ENCODE results near the gene HBM.
"Not testable (repeated sequence)": the region's sequence is repeated elsewhere in the genome, so short reads cannot be mapped to it uniquely, and the experiment has no call there.

The HBM gene

DNA sequence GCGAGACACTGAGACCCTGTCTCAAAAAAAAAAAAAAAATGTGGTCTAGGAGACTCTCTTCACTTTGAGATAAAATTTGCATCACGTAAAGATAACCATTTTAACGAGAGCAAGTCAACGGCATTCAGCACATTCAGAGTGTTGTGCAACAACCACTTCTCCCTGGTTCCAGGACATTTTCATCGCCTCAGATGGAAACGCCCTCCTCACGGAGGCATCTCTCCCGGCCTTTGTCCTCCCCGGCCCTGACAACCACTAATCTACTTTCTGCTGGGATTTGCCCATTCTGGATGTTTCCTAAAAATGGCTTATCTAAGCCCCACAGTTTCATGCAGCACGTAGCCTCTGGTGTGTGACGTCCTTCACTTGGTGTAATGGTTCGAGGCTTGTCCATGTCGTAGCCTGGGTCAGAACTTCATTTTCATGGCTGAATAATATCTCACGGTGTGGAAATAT lies 21.0 kb upstream of the HBM start:
- DNase-seq (ENCODE audit: insufficient read length, low spot score) (no peak), FAIRE-seq (no peak)

DNA sequence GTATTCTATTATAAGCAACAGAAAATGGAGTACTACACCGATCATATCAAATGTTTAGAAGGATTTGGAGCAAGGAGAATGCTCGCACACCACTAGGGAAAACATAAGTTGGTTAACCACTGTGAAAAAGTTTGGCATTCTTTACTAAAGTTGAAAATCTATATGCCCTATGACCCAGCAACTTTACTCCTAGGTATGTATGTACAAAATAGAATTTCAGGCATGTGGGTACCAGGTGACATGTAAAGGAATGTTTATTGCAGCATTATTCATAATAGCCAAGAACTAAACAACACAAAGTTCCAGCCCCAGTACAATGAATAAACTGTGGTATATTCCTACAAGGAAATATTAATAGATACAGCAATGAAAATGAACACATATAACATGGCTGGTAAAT lies 19.1 kb upstream of the HBM start:
- FAIRE-seq = no peak

DNA sequence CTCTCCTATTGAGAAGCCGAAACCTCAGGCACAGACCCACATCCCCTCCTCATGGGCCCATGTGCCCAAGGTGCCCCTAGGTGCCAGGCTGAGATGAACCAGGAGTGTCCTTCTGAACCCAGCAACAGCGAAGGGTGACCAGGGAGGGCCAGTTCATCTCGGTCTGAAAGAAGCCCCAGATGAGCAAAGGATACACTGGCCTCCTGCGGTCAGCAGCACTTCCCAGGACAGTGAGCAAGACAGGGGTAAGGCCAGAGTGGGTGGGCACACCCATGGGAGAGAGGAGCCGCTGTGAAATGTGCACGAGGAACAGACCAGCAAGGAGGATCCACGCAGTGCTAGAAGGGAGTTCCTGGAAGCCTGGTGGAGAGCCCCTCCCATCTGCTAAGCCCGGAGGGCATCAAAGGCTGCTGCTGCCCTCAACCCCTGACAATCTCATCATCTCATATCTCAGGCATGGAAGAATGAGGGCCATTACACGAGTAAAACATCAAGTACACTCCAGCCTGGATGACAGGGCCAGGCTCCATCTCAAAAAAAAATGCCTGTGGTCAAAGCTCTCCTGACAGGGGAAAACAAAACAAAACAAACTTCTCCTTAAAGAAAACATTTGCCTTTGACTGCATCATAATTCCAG lies 16.6 kb upstream of the HBM start:
- FAIRE-seq (peak; percentile 4), DNase-seq (ENCODE audit: insufficient read length, low spot score) (peak; percentile 60)

More for the DNA sequence above, 19.1 kb upstream of the HBM start:
- no peak for DNase-seq (ENCODE audit: insufficient read length, low spot score)

DNA sequence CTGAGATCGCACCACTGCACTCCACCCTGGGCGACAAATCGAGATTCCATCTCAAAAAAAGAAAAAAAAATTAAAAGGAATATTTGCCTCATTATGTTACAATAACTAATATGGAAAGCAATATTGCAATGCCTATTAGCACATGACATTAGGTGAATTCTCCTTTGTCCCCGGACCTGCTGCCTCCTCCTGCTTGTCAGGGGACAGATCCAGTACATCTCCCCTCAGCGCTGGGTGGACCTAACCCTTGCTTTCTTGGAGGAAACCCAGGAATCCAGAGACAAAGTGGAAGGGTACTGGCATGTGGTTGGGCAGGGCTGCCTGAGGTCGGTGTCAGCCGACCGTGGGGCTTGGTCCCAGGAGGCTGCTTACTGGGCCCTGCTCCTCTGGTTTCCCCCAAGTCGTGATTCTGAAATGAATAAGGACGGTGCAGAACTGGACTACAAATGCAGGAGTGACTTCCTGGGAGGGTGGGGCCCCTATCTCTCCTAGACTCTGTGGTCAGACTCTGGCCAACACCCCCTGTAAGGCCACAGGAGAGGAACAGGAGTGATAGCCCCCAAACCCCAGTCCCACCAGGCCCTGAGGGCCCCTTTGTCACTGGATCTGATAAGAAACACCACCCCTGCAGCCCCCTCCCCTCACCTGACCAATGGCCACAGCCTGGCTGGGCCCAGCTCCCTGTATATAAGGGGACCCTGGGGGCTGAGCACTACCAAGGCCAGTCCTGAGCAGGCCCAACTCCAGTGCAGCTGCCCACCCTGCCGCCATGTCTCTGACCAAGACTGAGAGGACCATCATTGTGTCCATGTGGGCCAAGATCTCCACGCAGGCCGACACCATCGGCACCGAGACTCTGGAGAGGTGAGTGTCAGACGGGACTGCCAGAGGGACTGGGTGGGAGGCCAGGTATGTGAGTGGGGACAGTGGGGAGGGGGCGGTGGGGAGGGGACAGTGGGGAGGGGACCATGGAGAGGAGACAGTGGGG lies 13.3 kb upstream of the HBM start, which contains the start of gene HBZ:
Gene HBZ, plus strand, starts transcription at position 504 of the 988 bp plus-strand sequence. Its CDS starts 266 bp downstream, at position 770.
- FAIRE-seq (peak; percentile 62), DNase-seq (ENCODE audit: insufficient read length, low spot score) (no peak)

DNA sequence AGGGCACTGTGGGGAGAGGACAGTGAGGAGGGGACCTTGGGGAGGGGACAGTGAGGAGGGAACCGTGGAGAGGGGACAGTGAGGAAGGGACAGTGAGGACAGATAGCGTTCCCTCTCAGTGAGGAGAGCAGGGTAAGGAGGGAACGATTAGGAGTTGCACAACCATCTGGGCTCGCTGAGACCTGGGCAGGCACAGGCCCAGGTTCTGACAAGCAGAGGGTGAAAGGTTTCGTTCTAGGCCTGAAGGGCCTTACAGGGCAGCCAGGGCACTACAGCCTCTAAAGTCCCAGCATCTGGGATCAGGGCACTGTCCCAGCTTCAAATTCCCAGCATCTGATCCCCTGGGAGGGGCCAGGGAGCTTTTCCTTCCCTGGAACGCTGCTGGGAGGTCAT lies 12.7 kb upstream of the HBM start:
- DNase-seq (ENCODE audit: insufficient read length, low spot score); FAIRE-seq: not testable (repeated sequence)

DNA sequence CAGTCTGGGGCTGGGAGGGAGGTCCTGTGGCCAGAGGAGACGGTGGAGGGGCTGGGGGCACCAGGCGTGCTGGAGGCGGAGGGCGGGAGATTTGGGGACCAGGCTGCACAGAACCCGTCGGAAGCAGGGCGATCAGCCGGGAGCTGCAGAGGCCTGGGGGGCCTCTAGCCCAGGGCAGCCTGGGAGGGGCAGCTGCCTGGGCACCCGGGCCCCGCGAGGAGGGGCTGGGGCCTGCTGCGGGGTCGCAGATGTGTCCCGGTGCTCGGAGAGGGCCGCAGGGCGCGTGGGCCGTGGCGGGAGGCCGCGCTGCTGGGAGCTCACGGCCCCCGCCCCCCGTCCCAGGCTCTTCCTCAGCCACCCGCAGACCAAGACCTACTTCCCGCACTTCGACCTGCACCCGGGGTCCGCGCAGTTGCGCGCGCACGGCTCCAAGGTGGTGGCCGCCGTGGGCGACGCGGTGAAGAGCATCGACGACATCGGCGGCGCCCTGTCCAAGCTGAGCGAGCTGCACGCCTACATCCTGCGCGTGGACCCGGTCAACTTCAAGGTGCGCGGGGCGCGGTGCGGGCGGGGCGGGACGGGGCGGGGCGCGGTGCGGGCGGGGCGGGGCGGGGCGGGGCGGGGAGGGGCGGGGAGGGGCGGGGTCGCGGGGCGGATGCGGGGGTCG lies 12.1 kb upstream of the HBM start:
- FAIRE-seq = peak; percentile 60
- DNase-seq (ENCODE audit: insufficient read length, low spot score) = not testable (repeated sequence)

DNA sequence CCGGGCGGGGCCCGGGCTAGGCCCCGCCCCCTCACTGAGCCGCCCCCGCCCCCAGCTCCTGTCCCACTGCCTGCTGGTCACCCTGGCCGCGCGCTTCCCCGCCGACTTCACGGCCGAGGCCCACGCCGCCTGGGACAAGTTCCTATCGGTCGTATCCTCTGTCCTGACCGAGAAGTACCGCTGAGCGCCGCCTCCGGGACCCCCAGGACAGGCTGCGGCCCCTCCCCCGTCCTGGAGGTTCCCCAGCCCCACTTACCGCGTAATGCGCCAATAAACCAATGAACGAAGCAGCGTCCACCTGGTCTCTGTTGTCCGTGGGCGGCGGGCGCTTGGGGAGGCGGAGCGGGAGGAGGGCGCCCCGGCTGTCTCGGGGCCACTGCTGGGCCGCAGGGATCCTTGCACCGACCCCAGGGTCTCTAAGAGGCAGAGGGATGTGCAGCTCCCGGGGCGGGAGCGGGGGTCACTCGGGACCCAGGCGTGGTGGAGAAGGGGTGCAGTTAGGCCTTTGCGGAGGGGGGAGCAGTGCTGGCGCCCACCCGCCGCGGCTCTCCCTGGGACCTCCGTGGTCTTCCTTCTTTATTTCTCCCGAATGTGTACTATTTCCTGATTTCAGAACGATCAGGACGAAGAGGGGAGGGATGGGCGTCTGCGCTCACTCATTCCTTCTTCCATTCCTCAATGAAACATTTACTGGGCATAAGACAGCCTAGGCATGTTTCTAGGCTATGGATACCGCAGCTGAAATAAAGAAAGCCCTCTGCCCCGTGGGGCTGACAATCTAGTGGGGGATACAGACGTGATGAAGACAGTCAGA lies 11.4 kb upstream of the HBM start:
- DNase-seq (ENCODE audit: insufficient read length, low spot score) (peak; percentile 63), FAIRE-seq (peak; percentile 76)

DNA sequence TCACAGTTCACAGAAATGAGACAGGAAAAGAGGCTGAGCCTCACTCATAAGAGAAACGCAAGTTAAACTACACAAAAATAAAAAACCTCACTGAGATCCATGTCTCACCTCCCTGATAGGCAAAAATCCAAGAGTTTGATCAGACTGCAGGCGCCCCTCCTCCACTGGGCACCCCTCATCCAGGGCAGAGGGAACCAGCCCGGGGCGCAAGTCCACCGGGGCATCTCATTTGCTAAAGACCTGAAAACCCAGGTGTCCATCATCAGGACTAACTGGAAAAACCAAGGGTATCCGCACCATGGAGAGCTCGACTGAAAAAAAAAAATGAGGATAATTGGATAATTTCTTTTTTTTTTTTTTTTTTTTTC lies 10.8 kb upstream of the HBM start:
- no peak for FAIRE-seq

DNA sequence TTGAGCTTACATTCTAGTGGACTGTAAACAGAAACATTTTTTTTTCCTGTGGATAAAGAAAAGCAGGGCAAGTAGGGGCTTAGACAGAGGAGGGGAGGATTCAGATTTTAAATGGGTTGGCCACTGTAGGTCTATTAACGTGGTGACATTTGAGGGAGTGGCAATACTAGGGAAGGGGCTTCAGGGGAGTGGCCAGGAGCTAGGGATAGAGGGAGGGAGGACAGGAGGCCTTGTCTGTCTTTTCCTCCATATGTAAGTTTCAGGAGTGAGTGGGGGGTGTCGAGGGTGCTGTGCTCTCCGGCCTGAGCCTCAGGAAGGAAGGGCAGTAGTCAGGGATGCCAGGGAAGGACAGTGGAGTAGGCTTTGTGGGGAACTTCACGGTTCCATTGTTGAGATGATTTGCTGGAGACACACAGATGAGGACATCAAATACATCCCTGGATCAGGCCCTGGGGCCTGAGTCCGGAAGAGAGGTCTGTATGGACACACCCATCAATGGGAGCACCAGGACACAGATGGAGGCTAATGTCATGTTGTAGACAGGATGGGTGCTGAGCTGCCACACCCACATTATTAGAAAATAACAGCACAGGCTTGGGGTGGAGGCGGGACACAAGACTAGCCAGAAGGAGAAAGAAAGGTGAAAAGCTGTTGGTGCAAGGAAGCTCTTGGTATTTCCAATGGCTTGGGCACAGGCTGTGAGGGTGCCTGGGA lies 6.5 kb upstream of the HBM start:
- DNase-seq (ENCODE audit: insufficient read length, low spot score) = no peak
- peak; percentile 51 for FAIRE-seq

More for the DNA sequence above, 10.8 kb upstream of the HBM start:
- no peak for DNase-seq (ENCODE audit: insufficient read length, low spot score)

DNA sequence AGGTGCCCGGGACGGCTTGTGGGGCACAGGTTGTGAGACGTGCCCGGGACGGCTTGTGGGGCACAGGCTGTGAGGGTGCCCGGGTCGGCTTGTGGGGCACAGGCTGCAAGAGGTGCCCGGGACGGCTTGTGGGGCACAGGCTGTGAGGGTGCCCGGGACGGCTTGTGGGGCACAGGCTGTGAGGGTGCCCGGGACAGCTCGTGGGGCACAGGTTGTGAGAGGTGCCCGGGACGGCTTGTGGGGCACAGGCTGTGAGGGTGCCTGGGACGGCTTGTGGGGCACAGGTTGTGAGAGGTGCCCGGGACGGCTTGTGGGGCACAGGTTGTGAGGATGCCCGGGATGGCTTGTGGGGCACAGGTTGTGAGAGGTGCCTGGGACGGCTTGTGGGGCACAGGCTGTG lies 5.5 kb upstream of the HBM start:
- DNase-seq (ENCODE audit: insufficient read length, low spot score) = not testable (repeated sequence)
- peak; percentile 57 for FAIRE-seq

DNA sequence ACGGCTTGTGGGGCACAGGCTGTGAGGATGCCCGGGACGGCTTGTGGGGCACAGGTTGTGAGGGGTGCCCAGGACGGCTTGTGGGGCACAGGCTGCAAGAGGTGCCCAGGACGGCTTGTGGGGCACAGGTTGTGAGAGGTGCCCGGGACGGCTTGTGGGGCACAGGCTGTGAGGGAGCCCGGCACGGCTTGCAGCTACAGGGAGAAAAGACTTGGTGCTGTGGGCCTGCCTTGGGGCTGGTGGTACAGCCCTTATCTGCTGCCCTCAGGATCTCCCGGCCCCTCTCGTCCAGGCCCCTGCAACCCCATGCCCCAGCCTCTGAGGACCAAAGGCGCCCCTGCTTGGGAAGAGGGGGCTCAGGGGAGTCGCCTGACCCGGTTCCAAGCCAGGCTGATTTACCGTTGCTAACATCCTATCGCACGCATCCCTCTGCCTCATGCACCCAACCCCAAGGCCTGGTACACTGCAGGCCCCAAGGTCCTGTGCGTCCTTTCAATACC lies 5.0 kb upstream of the HBM start:
- FAIRE-seq = no peak
- DNase-seq (ENCODE audit: insufficient read length, low spot score) = no peak

DNA sequence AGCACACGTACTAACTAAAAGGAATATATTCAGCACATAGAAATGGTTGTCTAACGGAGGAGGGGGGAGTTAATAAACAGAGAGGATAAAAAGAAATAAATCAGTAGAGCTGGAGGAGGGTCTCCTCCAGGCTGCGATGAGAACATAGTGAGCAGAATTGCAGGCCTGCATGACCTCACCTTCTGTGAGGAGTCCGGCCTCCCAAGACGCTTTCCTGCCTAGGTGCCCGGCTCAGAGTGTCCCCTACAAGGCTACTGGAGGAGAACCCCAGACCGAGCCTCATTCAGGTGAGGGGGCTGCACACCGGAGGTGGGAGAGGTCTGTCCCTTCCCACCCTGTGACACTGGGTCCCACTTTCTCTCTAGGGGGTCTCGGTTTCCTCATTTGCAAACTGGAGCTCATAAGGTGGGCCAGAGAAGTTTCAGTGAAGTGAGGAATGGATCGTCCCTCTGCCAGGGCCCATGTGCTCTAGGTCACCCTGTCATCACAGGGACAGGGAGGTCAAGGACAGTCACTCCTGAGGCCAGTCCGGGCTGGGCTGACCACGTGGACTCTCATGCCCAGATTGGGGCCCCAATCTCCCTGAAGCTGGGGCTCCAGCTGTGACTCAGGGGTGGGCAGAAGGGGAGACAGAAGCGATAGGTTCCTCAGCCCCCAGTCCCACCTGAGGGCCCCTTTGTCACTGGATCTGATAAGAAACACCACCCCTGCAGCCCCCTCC lies 3.3 kb upstream of the HBM start:
- FAIRE-seq = no peak
- no peak for DNase-seq (ENCODE audit: insufficient read length, low spot score)

DNA sequence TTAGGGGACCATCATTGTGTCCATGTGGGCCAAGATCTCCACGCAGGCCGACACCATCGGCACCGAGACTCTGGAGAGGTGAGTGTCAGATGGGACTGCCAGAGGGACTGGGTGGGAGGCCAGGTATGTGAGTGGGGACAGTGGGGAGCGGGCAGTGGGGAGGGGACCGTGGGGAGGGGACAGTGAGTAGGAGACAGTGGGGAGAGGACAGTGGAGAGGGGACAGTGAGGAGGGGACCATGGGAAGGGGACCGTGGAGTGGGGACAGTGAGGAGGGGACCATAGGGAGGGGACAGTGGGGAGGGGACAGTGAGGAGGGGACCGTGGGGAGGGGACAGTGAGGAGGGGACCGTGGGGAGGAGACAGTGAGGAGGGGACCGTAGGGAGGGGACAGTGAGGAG lies 2.6 kb upstream of the HBM start:
- not testable (repeated sequence) for FAIRE-seq; DNase-seq (ENCODE audit: insufficient read length, low spot score)

DNA sequence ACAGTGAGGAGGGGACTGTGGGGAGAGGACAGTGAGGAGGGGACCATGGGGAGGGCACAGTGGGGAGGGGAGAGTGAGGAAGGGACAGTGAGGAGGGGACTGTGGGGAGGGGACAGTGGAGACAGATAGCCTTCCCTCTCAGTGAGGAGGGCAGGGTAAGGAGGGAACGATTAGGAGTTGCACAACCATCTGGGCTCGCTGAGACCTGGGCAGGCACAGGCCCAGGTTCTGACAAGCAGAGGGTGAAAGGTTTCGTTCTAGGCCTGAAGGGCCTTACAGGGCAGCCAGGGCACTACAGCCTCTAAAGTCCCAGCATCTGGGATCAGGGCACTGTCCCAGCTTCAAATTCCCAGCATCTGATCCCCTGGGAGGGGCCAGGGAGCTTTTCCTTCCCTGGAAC lies 2.1 kb upstream of the HBM start:
- DNase-seq (ENCODE audit: insufficient read length, low spot score); FAIRE-seq: not testable (repeated sequence)

DNA sequence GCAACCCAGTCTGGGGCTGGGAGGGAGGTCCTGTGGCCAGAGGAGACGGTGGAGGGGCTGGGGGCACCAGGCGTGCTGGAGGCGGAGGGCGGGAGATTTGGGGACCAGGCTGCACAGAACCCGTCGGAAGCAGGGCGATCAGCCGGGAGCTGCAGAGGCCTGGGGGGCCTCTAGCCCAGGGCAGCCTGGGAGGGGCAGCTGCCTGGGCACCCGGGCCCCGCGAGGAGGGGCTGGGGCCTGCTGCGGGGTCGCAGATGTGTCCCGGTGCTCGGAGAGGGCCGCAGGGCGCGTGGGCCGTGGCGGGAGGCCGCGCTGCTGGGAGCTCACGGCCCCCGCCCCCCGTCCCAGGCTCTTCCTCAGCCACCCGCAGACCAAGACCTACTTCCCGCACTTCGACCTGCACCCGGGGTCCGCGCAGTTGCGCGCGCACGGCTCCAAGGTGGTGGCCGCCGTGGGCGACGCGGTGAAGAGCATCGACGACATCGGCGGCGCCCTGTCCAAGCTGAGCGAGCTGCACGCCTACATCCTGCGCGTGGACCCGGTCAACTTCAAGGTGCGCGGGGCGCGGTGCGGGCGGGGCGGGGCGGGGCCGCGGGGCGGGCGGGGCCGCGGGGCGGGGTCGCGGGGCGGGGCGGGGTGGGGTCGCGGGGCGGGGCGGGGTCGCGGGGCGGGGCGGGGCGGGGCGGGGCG lies 1.5 kb upstream of the HBM start:
- not testable (repeated sequence) for DNase-seq (ENCODE audit: insufficient read length, low spot score)
- FAIRE-seq = peak; percentile 79

DNA sequence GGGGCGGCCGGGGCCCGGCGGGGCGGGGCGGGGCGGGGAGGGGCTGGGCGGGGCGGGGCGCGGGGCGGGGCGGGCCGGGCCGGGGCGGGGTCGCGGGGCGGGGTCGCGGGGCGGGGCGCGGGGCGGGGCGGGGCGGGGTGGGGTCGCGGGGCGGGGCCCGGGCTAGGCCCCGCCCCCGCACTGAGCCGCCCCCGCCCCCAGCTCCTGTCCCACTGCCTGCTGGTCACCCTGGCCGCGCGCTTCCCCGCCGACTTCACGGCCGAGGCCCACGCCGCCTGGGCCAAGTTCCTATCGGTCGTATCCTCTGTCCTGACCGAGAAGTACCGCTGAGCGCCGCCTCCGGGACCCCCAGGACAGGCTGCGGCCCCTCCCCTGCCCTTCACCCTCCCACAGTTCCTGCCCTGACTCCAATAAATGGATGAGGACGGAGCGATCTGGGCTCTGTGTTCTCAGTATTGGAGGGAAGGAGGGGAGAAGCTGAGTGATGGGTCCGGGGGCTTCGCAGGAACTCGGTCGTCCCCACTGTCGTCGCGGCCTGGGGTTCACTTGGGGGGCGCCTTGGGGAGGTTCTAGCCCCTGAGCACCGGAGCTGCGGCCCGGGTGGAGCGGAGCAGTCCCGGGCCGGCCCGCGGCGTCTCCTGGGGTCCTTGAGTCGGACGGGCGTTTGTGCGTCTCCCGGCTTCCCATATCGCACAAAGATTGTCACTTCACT lies 795 bp upstream of the HBM start:
- DNase-seq (ENCODE audit: insufficient read length, low spot score) (no peak), FAIRE-seq (no peak)

DNA sequence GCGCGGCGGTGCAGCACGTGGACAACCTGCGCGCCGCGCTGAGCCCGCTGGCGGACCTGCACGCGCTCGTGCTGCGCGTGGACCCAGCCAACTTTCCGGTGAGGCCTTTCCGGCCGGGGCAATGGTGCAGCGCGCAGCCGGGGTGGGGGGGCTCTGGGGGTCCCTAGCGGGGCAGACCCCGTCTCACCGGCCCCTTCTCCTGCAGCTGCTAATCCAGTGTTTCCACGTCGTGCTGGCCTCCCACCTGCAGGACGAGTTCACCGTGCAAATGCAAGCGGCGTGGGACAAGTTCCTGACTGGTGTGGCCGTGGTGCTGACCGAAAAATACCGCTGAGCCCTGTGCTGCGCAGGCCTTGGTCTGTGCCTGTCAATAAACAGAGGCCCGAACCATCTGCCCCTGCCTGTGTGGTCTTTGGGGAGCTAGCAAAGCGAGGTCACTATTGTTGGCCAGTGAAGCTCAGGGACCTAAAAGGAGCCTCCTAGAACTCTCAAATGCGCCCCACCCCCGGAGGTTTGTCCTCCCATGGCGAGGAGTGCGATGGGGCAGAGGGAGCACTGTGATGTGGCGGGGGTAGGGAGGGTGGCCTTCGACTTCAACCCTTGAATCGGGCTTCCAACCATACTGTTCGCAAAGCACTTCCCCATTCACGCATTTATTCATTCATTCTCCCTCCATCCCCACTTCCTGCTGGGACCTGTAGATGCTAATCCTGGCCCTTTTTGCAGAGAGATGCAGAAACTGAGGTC lies 770 bp downstream of the HBM start:
- no peak for FAIRE-seq
- DNase-seq (ENCODE audit: insufficient read length, low spot score) = no peak
